SU-DHL-6 (cell line): ENCODE data around the gene SNW1.

Experiments
- EZH2phosphoT487 ChIP-seq: fragments of 200-600 bp; sonication (generic), shearing (Covaris generic); conservative IDR thresholded peaks from 2 replicates; pipeline ENCODE4 v1.6.1; 2018; ENCODE audit warnings: mild to moderate bottlenecking, antibody characterized with exemption, low read length, moderate library complexity, mixed read lengths
- TF ChIP-seq, protein P1 (sequence below): fragments of 200-600 bp; sonication (generic); IDR thresholded peaks from one replicate; pipeline ENCODE4 v1.5.1; 2017; ENCODE audit warnings: antibody characterized with exemption, mild to moderate bottlenecking, low read length, moderate library complexity; ENCODE audit not compliant: insufficient read depth, poor library complexity, severe bottlenecking

GRCh38 chr14:77717608-77718305 lies 43.2 kb downstream of the SNW1 start:
- TF ChIP-seq, protein P1, sequence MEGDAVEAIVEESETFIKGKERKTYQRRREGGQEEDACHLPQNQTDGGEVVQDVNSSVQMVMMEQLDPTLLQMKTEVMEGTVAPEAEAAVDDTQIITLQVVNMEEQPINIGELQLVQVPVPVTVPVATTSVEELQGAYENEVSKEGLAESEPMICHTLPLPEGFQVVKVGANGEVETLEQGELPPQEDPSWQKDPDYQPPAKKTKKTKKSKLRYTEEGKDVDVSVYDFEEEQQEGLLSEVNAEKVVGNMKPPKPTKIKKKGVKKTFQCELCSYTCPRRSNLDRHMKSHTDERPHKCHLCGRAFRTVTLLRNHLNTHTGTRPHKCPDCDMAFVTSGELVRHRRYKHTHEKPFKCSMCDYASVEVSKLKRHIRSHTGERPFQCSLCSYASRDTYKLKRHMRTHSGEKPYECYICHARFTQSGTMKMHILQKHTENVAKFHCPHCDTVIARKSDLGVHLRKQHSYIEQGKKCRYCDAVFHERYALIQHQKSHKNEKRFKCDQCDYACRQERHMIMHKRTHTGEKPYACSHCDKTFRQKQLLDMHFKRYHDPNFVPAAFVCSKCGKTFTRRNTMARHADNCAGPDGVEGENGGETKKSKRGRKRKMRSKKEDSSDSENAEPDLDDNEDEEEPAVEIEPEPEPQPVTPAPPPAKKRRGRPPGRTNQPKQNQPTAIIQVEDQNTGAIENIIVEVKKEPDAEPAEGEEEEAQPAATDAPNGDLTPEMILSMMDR, result no peak
- no peak for TF ChIP-seq EZH2phosphoT487
